IMR-90 (cell line): ENCODE measurements around the gene ITPKC. TPM values are rescaled to one million over a fixed set of nuclear protein-coding genes. Genes with fewer than 3 reads are reported as not detected.

Source experiments
- ATAC-seq: fragments of 200-7000 bp; cut with Tn5 transposase; 2 replicates; pipeline ENCODE4 v1.9.1; 2020; ENCODE audit warnings: low read depth, mild to moderate bottlenecking, moderate library complexity
- BruUV-seq: library from RNA; stranded (reverse); fragments of 400-500 nt; replicated peaks from 2 replicates; lab custom pipeline; 2021; lab: Mats Ljungman, UMichigan
- CTCF ChIA-PET: fragments of 300-600 bp; formaldehyde crosslinking; extraction: SDS; loops from one replicate; lab custom pipeline; 2021; ENCODE audit warnings: antibody characterized with exemption; lab: Yijun Ruan, JAX
- POLR2A ChIA-PET: fragments of 300-600 bp; sonication (Branson Sonifier 250); formaldehyde crosslinking; loops from one replicate; lab custom pipeline; 2022; ENCODE audit warnings: antibody characterized with exemption; ENCODE audit not compliant: unreplicated experiment; lab: Charles Lee
- DNase-seq: peaks from one replicate; pipeline ENCODE4 v3.0.0; 2013
- H2AFZ ChIP-seq: replicated peaks from 2 replicates; pipeline ENCODE3; 2013; ENCODE audit warnings: low read length, mild to moderate bottlenecking; ENCODE audit not compliant: poor library complexity
- H2AK5ac ChIP-seq: 2 replicates; pipeline ENCODE4 v1.6.1; 2013; ENCODE audit warnings: low read depth, low read length, inconsistent platforms
- H2AK9ac ChIP-seq: replicated peaks from 2 replicates; pipeline ENCODE3; 2013; ENCODE audit warnings: mild to moderate bottlenecking, low read depth, low read length, moderate library complexity; ENCODE audit not compliant: poor library complexity
- H2BK120ac ChIP-seq: 2 replicates; pipeline ENCODE4 v1.6.1; 2013; ENCODE audit warnings: low read depth, low read length, inconsistent platforms
- H2BK15ac ChIP-seq: 3 replicates; pipeline ENCODE4 v1.6.1; 2013; ENCODE audit warnings: low read depth, low read length, inconsistent platforms
- H2BK20ac ChIP-seq: 2 replicates; pipeline ENCODE4 v1.6.1; 2013; ENCODE audit warnings: low read depth, mild to moderate bottlenecking, inconsistent platforms, low read length, moderate library complexity
- H2BK5ac ChIP-seq: 2 replicates; pipeline ENCODE4 v1.6.1; 2013; ENCODE audit warnings: mild to moderate bottlenecking, low read depth, low read length, inconsistent platforms; ENCODE audit not compliant: poor library complexity, severe bottlenecking
- H3K14ac ChIP-seq: replicated peaks from 2 replicates; pipeline ENCODE4 v1.6.1; 2013; ENCODE audit warnings: low read depth, low read length, inconsistent platforms
- H3K18ac ChIP-seq: 2 replicates; pipeline ENCODE4 v1.6.1; 2013; ENCODE audit warnings: low read depth, low read length, control low read depth
- H3K23ac ChIP-seq: 2 replicates; pipeline ENCODE4 v1.6.1; 2013; ENCODE audit warnings: low read depth, low read length, inconsistent platforms
- H3K27ac ChIP-seq: 2 replicates; pipeline ENCODE4 v1.5.1; 2013; ENCODE audit warnings: mild to moderate bottlenecking, control low read depth, low read length; ENCODE audit not compliant: insufficient read depth
- H3K27me3 ChIP-seq: 2 replicates; pipeline ENCODE4 v1.6.1; 2013; ENCODE audit warnings: low read length; ENCODE audit not compliant: control insufficient read depth, insufficient read depth
- H3K36me3 ChIP-seq: 2 replicates; pipeline ENCODE4 v1.6.1; 2013; ENCODE audit warnings: low read length, mixed read lengths; ENCODE audit not compliant: control insufficient read depth, insufficient read depth
- H3K4ac ChIP-seq: 2 replicates; pipeline ENCODE4 v1.6.1; 2013; ENCODE audit warnings: low read depth, low read length, inconsistent platforms
- H3K4me1 ChIP-seq: 2 replicates; pipeline ENCODE4 v1.6.1; 2013; ENCODE audit warnings: low read length, mixed read lengths; ENCODE audit not compliant: control insufficient read depth, insufficient read depth
- H3K4me2 ChIP-seq: 2 replicates; pipeline ENCODE4 v1.6.1; 2013; ENCODE audit warnings: low read depth, mild to moderate bottlenecking, control low read depth, low read length, moderate library complexity
- H3K4me3 ChIP-seq: 2 replicates; pipeline ENCODE4 v1.5.1; 2013; ENCODE audit warnings: low read depth, mild to moderate bottlenecking, control low read depth, low read length, moderate library complexity; ENCODE audit not compliant: insufficient read depth
- H3K56ac ChIP-seq: 2 replicates; pipeline ENCODE4 v1.6.1; 2013; ENCODE audit warnings: low read length, inconsistent platforms; ENCODE audit not compliant: insufficient read depth; ENCODE audit errors: extremely low read depth
- H3K79me1 ChIP-seq, 2 experiments: 2 replicates each; pipeline ENCODE4 v1.6.1; 2013; ENCODE audit warnings: low read length in 2 of 2, inconsistent platforms in 1 of 2, low read depth in 1 of 2
- H3K9ac ChIP-seq: 2 replicates; pipeline ENCODE4 v1.6.1; 2013; ENCODE audit warnings: low read depth, low read length, control low read depth
- H3K9me1 ChIP-seq: 2 replicates; pipeline ENCODE4 v1.6.1; 2013; ENCODE audit warnings: low read length, inconsistent platforms; ENCODE audit not compliant: insufficient read depth
- H3K9me3 ChIP-seq: 2 replicates; pipeline ENCODE4 v1.6.1; 2013; ENCODE audit warnings: low read length; ENCODE audit not compliant: control insufficient read depth, insufficient read depth
- H4K20me1 ChIP-seq: 2 replicates; pipeline ENCODE4 v1.6.1; 2013; ENCODE audit warnings: low read length, inconsistent platforms; ENCODE audit not compliant: insufficient read depth
- H4K5ac ChIP-seq: 2 replicates; pipeline ENCODE4 v1.6.1; 2013; ENCODE audit warnings: mild to moderate bottlenecking, low read depth, low read length, control low read depth
- H4K8ac ChIP-seq, 2 experiments: 2 replicates each; pipeline ENCODE4 v1.6.1; 2013; ENCODE audit warnings: low read depth in 2 of 2, low read length in 2 of 2, control low read depth in 1 of 2, inconsistent platforms in 1 of 2
- H4K91ac ChIP-seq: 2 replicates; pipeline ENCODE4 v1.6.1; 2013; ENCODE audit warnings: low read depth, low read length, inconsistent platforms; ENCODE audit not compliant: insufficient read depth
- CEBPB ChIP-seq: IDR thresholded peaks from 2 replicates; pipeline ENCODE4 v1.6.1; 2012; ENCODE audit warnings: low read depth, low read length, improper control_type of control experiment
- CHD1 ChIP-seq: IDR thresholded peaks from 2 replicates; pipeline ENCODE4 v1.6.1; 2012; ENCODE audit warnings: low read depth, low read length, improper control_type of control experiment
- RCOR1 ChIP-seq: IDR thresholded peaks from 2 replicates; pipeline ENCODE4 v1.6.1; 2012; ENCODE audit warnings: mild to moderate bottlenecking, low read length, improper control_type of control experiment; ENCODE audit not compliant: insufficient replicate concordance
- WGBS, 2 experiments: methylation state at CpG; one replicate each; pipeline versions ENCODE4 v1.1.5 to v1.1.7; 2013; ENCODE audit warnings: missing lambda C conversion rate in 2 of 2; ENCODE audit not compliant: insufficient read length in 1 of 2; ENCODE audit errors: extremely low coverage in 2 of 2; 5-methylcytosine and 5-hydroxymethylcytosine counted together
- dilution Hi-C: fragments of 300-500 bp; cut with HindIII; formaldehyde crosslinking; loops from one replicate; pipeline ENCODE4 v1.14.3; 2018; ENCODE audit warnings: low sequenced_read_pairs; ENCODE audit not compliant: unreplicated experiment
- in situ Hi-C: fragments of 300-500 bp; cut with MboI; formaldehyde crosslinking; loops from 3 replicates; pipeline ENCODE4 v1.14.3; 2019; ENCODE audit warnings: low sequenced_read_pairs, inconsistent platforms, mixed read lengths
- intact Hi-C: fragments of 100-400 bp; cut with micrococcal nuclease; formaldehyde crosslinking; loops from 2 replicates; pipeline ENCODE4 v1.10.0; 2022
- polyA plus RNA-seq, 3 experiments: library from polyadenylated mRNA; depleted of rRNA; stranded (reverse); fragments of >200 nt; gene quantifications; 2 replicates each; pipeline ENCODE4 v1.2.3, GENCODE V29; 2012; ENCODE audit warnings: low replicate concordance in 1 of 3
- total RNA-seq: library from RNA; depleted of rRNA; stranded (reverse); fragments of >200 nt; gene quantifications from 2 replicates; pipeline ENCODE4 v1.2.3, GENCODE V29; 2012
- TF ChIP-seq, protein P1 (sequence below): fragments of 150-350 bp; IDR thresholded peaks from 2 replicates; pipeline ENCODE4 v1.6.1; 2017; ENCODE audit warnings: mild to moderate bottlenecking, antibody characterized with exemption, low read length, low read depth
- TF ChIP-seq, protein P2 (sequence below): fragments of 150-350 bp; IDR thresholded peaks from 2 replicates; pipeline ENCODE4 v1.6.1; 2016; ENCODE audit warnings: low read depth, mild to moderate bottlenecking, low read length, moderate library complexity, borderline replicate concordance

The ITPKC gene
- total and polyA plus RNA-seq, 2 of the 4 experiments (the other 2 are of a cell fraction), result 7.7 to 9.4 TPM

GRCh38 chr19:40758491-40758890 lies 41.6 kb downstream of the ITPKC start:
- in situ Hi-C loops, result no loop called here
- Histone ChIP-seq H3K9ac (no peak overlapping the region), H2BK20ac (no peak overlapping the region), H2AK9ac (no peak overlapping the region), H2BK120ac (no peak overlapping the region), H4K91ac (no peak overlapping the region), H3K18ac (no peak overlapping the region), H3K36me3 (peaks cover 75% of the 10 kb centered on the region), H3K9me3 (no peaks in the 10 kb centered on the region), H2AK5ac (no peak overlapping the region), H3K27ac (no peak overlapping the region), H3K4me3 (no peak overlapping the region), H3K4me2 (no peak overlapping the region), H3K27me3 (no peaks in the 10 kb centered on the region), H3K9me1 (peaks cover 9% of the 10 kb centered on the region; the same call in 1 of the 2 replicates), H4K5ac (no peak overlapping the region), H3K4me1 (peaks cover 2% of the 10 kb centered on the region; the same call in 1 of the 2 replicates), H4K8ac (no peak overlapping the region), H3K23ac (no peak overlapping the region), H2AFZ (no peak overlapping the region), H3K56ac (no peak overlapping the region), H2BK15ac (no peak overlapping the region), H3K14ac (no peak overlapping the region), H4K20me1 (peaks cover 42% of the 10 kb centered on the region), H3K4ac (no peak overlapping the region), H2BK5ac (no peak overlapping the region), H3K79me1 (peaks cover 41 to 66% of the 10 kb centered on the region in 2 experiments)
- ChIA-PET POLR2A (no interaction called here), CTCF (no interaction called here)
- no peak for DNase-seq
- WGBS, 2 experiments, result no CpG with 5 or more reads among the region's 3 CpGs
- no peak for TF ChIP-seq CEBPB
- TF ChIP-seq, protein P1, sequence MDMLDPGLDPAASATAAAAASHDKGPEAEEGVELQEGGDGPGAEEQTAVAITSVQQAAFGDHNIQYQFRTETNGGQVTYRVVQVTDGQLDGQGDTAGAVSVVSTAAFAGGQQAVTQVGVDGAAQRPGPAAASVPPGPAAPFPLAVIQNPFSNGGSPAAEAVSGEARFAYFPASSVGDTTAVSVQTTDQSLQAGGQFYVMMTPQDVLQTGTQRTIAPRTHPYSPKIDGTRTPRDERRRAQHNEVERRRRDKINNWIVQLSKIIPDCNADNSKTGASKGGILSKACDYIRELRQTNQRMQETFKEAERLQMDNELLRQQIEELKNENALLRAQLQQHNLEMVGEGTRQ, result no peak
- no peak for TF ChIP-seq RCOR1
- TF ChIP-seq, protein P2, sequence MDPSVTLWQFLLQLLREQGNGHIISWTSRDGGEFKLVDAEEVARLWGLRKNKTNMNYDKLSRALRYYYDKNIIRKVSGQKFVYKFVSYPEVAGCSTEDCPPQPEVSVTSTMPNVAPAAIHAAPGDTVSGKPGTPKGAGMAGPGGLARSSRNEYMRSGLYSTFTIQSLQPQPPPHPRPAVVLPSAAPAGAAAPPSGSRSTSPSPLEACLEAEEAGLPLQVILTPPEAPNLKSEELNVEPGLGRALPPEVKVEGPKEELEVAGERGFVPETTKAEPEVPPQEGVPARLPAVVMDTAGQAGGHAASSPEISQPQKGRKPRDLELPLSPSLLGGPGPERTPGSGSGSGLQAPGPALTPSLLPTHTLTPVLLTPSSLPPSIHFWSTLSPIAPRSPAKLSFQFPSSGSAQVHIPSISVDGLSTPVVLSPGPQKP, result no peak
- TF ChIP-seq CHD1, result no peak
- intact Hi-C loops, result no loop called here
- no TSS peak for BruUV-seq
- no peak for ATAC-seq
- dilution Hi-C loops, result no loop called here
